Measurements from ENCODE around the gene PKD1L1.

DNA sequence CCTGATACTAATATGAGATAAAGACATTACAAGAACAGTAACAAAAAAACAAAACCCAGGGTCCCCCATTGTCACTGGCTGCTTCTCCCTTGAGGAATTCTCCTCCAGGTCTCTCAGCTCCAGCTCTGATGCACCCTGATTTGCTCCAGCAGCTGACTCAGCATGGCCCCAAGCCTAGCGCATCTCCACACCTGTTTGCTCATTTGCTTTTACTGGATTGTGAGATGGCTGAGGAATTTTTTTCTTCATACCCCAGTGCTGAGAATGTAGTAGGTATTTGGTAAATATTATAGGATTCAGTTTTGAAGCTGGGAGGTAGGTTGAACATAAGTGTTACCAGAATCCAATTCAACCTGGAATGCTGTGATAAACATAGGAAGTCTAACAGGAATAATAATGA is 171.9 kb downstream of the PKD1L1 start:
- TF ChIP-seq, protein P1, sequence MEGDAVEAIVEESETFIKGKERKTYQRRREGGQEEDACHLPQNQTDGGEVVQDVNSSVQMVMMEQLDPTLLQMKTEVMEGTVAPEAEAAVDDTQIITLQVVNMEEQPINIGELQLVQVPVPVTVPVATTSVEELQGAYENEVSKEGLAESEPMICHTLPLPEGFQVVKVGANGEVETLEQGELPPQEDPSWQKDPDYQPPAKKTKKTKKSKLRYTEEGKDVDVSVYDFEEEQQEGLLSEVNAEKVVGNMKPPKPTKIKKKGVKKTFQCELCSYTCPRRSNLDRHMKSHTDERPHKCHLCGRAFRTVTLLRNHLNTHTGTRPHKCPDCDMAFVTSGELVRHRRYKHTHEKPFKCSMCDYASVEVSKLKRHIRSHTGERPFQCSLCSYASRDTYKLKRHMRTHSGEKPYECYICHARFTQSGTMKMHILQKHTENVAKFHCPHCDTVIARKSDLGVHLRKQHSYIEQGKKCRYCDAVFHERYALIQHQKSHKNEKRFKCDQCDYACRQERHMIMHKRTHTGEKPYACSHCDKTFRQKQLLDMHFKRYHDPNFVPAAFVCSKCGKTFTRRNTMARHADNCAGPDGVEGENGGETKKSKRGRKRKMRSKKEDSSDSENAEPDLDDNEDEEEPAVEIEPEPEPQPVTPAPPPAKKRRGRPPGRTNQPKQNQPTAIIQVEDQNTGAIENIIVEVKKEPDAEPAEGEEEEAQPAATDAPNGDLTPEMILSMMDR (IDR thresholded peaks at IDR 0.05): no peak
- TF ChIP-seq EZH2 (IDR thresholded peaks at IDR 0.05; ENCODE audit: borderline replicate concordance, insufficient read depth, low read depth, low read length, poor library complexity, severe bottlenecking): no peak

All from B cell (primary cell).